ENCODE measurements around the gene AXL. TPM values are rescaled to one million over a fixed set of nuclear protein-coding genes. Genes with fewer than 3 reads are reported as not detected.

The AXL gene
- total RNA-seq, 1 donor = 7.0 TPM

- DNase-seq (ENCODE audit: low read depth in 2 of 3, low spot score in 2 of 3) = no peak
Observed at GRCh38 chr19:41305927-41306793, 87.1 kb downstream of the AXL start.

GRCh38 chr19:41307090-41307875 lies 88.3 kb downstream of the AXL start:
- peak in 1 of 3 donors; percentile 81 for DNase-seq (ENCODE audit: low read depth in 2 of 3, low spot score in 2 of 3)

GRCh38 chr19:41307954-41308449 lies 89.0 kb downstream of the AXL start:
- no peak for DNase-seq (ENCODE audit: low read depth in 2 of 3, low spot score in 2 of 3)

- peak; percentile 88 to 95 (median 91) for DNase-seq (ENCODE audit: low read depth in 2 of 3, low spot score in 2 of 3)
Observed at GRCh38 chr19:41308450-41309179, 89.6 kb downstream of the AXL start.

- DNase-seq (ENCODE audit: low read depth in 2 of 3, low spot score in 2 of 3) = no peak
Observed at GRCh38 chr19:41309180-41310032, 90.4 kb downstream of the AXL start.

GRCh38 chr19:41310033-41310831 lies 91.2 kb downstream of the AXL start, which contains the start of gene CCDC97:
TSS of gene CCDC97 (plus strand) at chr19:41310172. CDS start at chr19:41310311, 139 bp downstream.
- DNase-seq (ENCODE audit: low read depth in 2 of 3, low spot score in 2 of 3) = peak; percentile 87 to 93 (median 91)

- no peak for DNase-seq (ENCODE audit: low read depth in 2 of 3, low spot score in 2 of 3)
Observed at GRCh38 chr19:41311072-41311471, 92.0 kb downstream of the AXL start.

Small RNA genes within 50 kb of the gene (small RNA-seq; reads per million reads assigned to genes)
- gene RN7SL34P = not detected

Other genes with a start within 250 kb of the AXL start
- not detected for gene CYP2B6, start 227.9 kb upstream of the AXL start, total RNA-seq
- gene CYP2A13, start 130.8 kb upstream of the AXL start, total RNA-seq = not detected
- gene CYP2F1, start 104.8 kb upstream of the AXL start, total RNA-seq = under 0.01 TPM
- 3.0 TPM for gene CYP2S1, start 26.0 kb upstream of the AXL start, total RNA-seq
- 159 TPM for gene HNRNPUL1, start 45.1 kb downstream of the AXL start, total RNA-seq
- gene CCDC97, start 90.9 kb downstream of the AXL start, total RNA-seq = 29.1 TPM
- gene TGFB1, start 134.7 kb downstream of the AXL start, total RNA-seq = 76.2 TPM
- 26.4 TPM for gene B9D2, start 144.9 kb downstream of the AXL start, total RNA-seq
- gene TMEM91, start 157.3 kb downstream of the AXL start, total RNA-seq = 22.9 TPM
- 36.4 TPM for gene EXOSC5, start 178.1 kb downstream of the AXL start, total RNA-seq
- gene BCKDHA, start 178.6 kb downstream of the AXL start, total RNA-seq = 139 TPM
- gene B3GNT8, start 208.2 kb downstream of the AXL start, total RNA-seq = 18.0 TPM
- gene DMAC2, start 220.7 kb downstream of the AXL start, total RNA-seq = 70.0 TPM
- under 0.01 TPM for gene ERICH4, start 223.9 kb downstream of the AXL start, total RNA-seq

Data from hematopoietic multipotent progenitor cell (in vitro differentiated cells).